Choroid plexus epithelial cell (primary cell): Measurements from ENCODE around the gene HIVEP2.

Source experiments
- DNase-seq: peaks from one replicate; pipeline ENCODE4 v3.0.0-alpha.2; 2010; ENCODE audit warnings: low read depth
- H3K4me3 ChIP-seq: 2 replicates; pipeline ENCODE4 v1.5.1; 2011; ENCODE audit warnings: low read depth, mild to moderate bottlenecking, control low read depth, low read length, moderate library complexity
- CTCF ChIP-seq: conservative IDR thresholded peaks from 2 replicates; pipeline ENCODE4 v1.5.1; 2011; ENCODE audit warnings: low read depth, mild to moderate bottlenecking, control low read depth, inconsistent platforms, low read length, moderate library complexity

Gene HIVEP2

GRCh38 chr6:142735204-142735603 lies 209.8 kb downstream of the HIVEP2 start:
- DNase-seq: peak; percentile 58
- H3K4me3 ChIP-seq: no peak overlapping the region
- TF ChIP-seq CTCF: no peak

GRCh38 chr6:142732790-142733189 lies 212.2 kb downstream of the HIVEP2 start:
- TF ChIP-seq CTCF: no peak
- no peak overlapping the region for H3K4me3 ChIP-seq
- no peak for DNase-seq

- no peak for TF ChIP-seq CTCF
- no peak for DNase-seq
- no peak overlapping the region for H3K4me3 ChIP-seq
These were observed 213.4 kb downstream of the HIVEP2 start for GRCh38 chr6:142731611-142732010.

GRCh38 chr6:142729618-142730017 lies 215.4 kb downstream of the HIVEP2 start:
- H3K4me3 ChIP-seq: no peak overlapping the region
- no peak for TF ChIP-seq CTCF
- no peak for DNase-seq

GRCh38 chr6:142728910-142729481 lies 216.0 kb downstream of the HIVEP2 start:
- H3K4me3 ChIP-seq: no peak overlapping the region
- peak; percentile 93 for DNase-seq
- TF ChIP-seq CTCF: no peak

GRCh38 chr6:142728364-142728763 lies 216.6 kb downstream of the HIVEP2 start:
- DNase-seq: peak; percentile 23
- H3K4me3 ChIP-seq: no peak overlapping the region
- no peak for TF ChIP-seq CTCF

- no peak for DNase-seq
- TF ChIP-seq CTCF: no peak
- H3K4me3 ChIP-seq: no peak overlapping the region
These were observed 218.4 kb downstream of the HIVEP2 start for GRCh38 chr6:142726616-142727015.
